ENCODE results near the gene VWDE. TPM values are rescaled to one million over a fixed set of nuclear protein-coding genes. Genes with fewer than 3 reads are reported as not detected.
"Not testable (repeated sequence)": the region's sequence is repeated elsewhere in the genome, so short reads cannot be mapped to it uniquely, and the experiment has no call there.

Gene VWDE
- total RNA-seq, 1 experiment from 2014 or later: not detected

DNA sequence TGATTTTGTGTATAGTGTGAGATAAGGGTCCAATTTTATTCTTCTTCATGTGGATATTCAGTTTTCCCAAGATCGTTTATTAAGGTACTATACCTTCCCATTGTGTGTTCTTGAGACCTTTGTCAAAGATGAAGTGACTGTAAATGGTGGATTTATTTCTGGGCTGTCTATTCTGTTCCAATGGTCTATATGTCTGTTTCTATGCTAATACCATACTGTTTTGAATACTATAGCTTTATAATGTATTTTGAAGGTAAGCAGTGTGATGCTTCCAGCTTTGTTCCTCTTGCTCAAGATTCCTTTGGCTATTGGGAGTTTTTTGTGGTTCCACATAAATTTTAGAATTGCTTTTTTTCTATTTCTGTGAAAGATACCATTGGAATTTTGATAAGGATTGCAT, 8.7 kb upstream of the VWDE start:
- Histone ChIP-seq H3K36me3 (no peaks in the 10 kb centered on the region), H3K4me3 (no peak overlapping the region), H3K27me3 (no peaks in the 10 kb centered on the region; the same call in 1 of the 2 replicates), H3K9me3 (no peaks in the 10 kb centered on the region)
- DNase-seq: no peak

DNA sequence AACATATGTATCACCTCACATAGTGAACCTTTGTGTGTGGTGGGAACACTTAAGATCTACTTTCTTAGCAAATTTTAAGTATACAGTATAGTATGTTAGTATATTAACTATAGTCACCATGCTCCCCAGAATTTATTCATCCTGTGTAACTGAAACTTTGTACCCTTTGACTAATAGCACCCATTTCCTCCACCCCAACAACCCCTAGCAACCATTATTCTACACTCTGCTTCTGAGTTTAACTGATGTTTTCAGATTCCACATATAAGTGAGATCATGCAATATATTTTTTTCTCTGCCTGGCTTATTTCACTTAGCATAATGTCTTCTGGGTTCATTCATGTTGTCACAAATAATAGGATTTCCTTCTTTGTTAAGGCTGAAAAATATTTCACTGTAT, 6.9 kb upstream of the VWDE start:
- Histone ChIP-seq H3K9me3 (no peaks in the 10 kb centered on the region), H3K36me3 (no peaks in the 10 kb centered on the region), H3K4me3 (no peak overlapping the region), H3K27me3 (no peaks in the 10 kb centered on the region)
- no peak for DNase-seq

DNA sequence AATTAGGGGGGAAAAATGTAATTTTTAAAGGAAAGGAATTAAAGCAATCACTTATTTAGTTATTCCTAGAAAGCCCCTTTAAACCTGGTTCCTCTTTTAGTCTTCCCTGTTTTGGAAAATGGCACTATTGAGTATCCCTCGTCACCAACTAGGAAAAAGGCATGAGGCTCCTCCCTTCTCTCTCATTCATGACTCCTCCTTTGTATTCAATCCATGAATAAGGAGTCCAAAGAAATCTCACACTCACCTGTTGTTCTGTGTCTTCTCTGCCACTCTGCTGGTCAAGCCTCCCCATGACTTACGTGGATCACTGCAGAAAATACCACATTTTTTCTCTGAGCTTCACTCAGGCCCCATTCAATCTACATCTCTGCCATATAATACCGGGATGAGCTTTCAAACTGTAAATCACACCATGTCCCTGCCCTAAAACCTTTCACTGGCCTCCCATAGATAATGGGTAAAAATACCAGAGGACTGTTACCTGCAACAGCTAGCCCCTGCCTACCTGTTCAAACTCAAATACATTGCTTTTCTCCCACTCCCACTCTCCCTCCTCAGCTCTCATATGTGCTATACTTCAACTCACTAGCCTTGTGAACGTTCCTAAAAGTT, 5.5 kb upstream of the VWDE start:
- Histone ChIP-seq H3K4me3 (no peak overlapping the region), H3K27me3 (peaks cover 2% of the 10 kb centered on the region), H3K9me3 (no peaks in the 10 kb centered on the region), H3K36me3 (no peaks in the 10 kb centered on the region)
- DNase-seq: no peak

DNA sequence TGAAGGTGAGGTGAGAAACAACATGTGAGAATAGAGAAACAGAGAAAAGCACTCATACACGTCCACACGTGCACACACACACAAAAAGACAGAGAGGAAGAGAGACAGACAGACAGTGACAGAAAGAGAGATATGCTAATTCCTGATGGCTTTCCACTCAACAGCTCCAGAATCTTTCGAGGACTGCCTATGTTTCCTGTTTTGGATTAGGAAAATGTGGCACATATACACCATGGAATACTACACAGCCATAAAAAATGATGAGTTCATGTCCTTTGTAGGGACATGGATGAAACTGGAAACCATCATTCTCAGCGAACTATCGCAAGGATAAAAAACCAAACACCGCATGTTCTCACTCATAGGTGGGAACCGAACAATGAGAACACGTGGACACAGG, 4.0 kb upstream of the VWDE start:
- H3K36me3 ChIP-seq, DNase-seq, H3K4me3 ChIP-seq, H3K9me3 ChIP-seq: not testable (repeated sequence)
- H3K27me3 ChIP-seq: peaks cover 18% of the 10 kb centered on the region

DNA sequence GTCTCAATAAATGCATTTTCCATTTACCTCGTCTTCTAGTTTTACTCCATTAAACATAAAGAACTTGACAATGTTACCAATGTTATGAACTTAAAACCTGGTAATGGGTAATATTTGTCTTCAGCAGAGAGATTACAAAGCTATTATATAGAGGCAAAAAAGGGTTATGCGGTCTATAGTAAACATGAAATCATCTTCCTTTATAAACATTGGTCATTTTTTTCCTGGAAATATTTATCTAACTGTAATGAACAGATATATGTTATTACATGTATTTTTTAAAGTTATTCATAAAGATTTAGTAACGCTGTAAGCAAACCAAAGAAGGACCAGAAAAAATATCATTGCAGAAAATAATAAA, 1.3 kb downstream of the VWDE start:
- no peak for DNase-seq
- no peaks in the 10 kb centered on the region for H3K36me3 ChIP-seq
- H3K9me3 ChIP-seq: peaks cover 3% of the 10 kb centered on the region; the same call in 1 of the 2 replicates
- H3K4me3 ChIP-seq: no peak overlapping the region
- H3K27me3 ChIP-seq: peaks cover 35% of the 10 kb centered on the region

DNA sequence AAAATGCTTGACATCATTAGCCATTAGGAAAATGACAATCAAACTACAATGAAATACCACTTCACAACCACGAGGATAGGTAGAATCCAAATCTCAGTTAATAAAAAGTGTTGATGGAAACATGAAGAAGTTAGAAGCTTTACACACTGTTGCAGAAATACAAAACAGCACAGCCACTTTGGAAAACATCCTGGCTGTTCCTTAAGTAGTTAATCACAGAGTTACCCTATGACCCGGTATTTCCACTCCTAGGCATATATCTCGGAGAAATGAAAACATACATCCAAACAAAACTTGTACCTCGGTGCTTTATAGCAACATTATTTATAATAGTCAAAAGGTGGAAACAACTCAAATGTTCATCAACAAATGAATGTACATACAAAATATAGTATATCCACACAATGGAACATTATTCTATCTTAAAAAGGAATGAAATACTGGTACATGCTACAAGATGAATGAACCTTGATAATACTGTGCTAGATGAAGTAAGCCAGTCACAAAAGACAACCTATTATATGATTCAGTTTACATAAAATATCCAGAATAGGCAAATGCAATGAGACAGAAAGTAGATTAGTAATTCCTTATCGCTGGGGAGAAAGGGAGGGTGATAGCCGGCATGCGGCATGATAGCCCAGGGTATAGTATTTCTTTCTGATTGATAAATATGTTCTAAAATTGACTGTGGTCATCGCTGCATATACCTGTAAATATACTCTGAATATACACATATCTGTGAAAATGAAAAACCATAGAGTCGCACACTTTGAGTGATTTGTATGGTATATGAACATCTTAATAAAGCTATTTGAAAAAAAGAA, 1.9 kb downstream of the VWDE start:
- H3K27me3 ChIP-seq: peaks cover 35% of the 10 kb centered on the region
- no peak for DNase-seq
- no peak overlapping the region for H3K4me3 ChIP-seq
- H3K9me3 ChIP-seq: peaks cover 3% of the 10 kb centered on the region; the same call in 1 of the 2 replicates
- no peaks in the 10 kb centered on the region for H3K36me3 ChIP-seq

DNA sequence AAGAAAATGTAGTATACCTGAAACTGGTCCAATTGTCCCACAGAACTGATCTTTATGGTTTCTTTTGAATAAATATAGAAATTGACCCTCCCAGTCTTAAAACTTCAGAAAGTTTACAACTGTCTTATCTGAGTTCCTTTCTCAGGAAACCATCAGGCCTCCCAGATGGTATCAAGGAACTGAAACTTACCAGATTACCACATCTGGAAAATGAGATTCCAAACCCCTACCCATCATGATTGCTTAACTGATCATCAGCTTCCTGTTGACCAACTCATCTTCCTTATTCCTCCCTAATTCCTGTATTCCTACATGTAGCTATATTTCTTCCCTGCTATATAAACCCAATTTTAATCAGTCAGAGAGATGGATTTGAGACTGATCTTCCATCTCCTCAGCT, 5.5 kb downstream of the VWDE start:
- H3K9me3 ChIP-seq: peaks cover 3% of the 10 kb centered on the region; the same call in 1 of the 2 replicates
- peaks cover 22% of the 10 kb centered on the region for H3K27me3 ChIP-seq
- no peak for DNase-seq
- no peaks in the 10 kb centered on the region for H3K36me3 ChIP-seq
- H3K4me3 ChIP-seq: no peak overlapping the region

DNA sequence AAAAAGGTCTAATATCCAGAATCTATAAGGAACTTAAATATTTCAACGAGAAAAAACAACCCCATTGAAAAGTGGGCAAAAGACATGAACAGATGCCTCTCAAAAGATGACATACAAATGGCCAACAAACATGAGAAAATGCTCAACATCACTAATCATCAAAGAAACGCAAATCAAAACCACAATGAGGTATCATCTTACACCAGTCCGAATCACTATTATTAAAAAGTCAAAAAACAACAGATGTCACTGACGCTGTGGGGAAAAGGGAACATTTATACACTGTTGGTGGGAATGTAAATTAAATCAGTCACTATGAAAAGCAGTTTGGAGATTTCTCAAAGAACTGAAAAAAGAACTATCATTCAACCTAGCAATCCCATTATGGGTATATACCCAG, 6.0 kb downstream of the VWDE start:
- Histone ChIP-seq H3K4me3 (no peak overlapping the region), H3K36me3 (no peaks in the 10 kb centered on the region), H3K27me3 (peaks cover 17% of the 10 kb centered on the region), H3K9me3 (peaks cover 3% of the 10 kb centered on the region; the same call in 1 of the 2 replicates)
- no peak for DNase-seq

DNA sequence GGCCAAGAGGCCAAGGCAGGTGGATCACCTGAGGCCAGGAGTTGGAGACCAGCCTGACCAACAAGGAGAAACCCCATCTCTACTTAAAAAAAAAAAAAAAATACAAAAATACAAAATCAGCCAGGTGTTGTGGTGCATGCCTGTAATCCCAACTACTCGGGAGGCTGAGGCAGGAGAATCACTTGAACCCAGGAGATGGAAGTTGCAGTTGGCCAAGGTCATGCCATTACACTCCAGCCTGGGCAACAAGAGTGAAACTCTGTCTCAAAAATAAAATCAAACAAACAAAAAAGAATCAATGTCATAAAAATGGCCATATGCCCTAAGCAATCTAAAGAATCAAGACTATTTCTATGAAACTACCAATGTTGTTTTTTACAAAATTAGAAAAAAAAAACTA, 7.0 kb downstream of the VWDE start:
- not testable (repeated sequence) for H3K36me3 ChIP-seq, H3K4me3 ChIP-seq, DNase-seq, H3K27me3 ChIP-seq, H3K9me3 ChIP-seq

DNA sequence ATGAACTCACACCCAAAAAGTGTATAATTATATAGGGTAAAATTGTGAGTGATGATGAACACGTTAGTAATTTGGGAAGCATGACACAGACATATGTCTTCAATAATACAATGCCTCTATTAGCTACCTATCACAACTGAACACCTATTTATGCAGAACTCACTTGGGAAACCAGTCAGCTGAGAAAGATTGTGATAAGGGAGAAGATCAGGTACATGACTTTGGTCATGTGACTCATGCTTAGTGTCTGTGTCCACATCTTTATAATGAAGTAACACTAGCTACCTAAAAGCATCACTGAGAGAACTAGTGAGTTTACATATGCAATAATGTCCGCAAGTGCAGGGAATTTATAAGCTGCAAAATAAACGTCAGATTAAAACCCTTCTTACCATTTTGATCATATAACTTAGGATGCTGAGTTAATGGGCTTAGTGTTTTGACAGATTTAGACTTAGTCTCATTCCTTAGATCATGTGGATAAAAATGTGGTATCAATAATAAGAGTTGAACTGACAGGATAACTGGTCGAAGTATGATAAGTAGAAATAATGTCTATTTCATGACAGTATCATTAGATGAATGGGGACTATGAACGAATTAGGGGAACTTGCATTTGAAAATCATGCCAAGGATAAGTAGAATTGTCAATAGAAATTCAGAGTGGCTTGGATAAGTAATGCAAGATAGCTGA, 11.6 kb downstream of the VWDE start:
- Histone ChIP-seq H3K27me3 (no peaks in the 10 kb centered on the region), H3K9me3 (no peaks in the 10 kb centered on the region), H3K4me3 (no peak overlapping the region), H3K36me3 (no peaks in the 10 kb centered on the region)
- DNase-seq: no peak

DNA sequence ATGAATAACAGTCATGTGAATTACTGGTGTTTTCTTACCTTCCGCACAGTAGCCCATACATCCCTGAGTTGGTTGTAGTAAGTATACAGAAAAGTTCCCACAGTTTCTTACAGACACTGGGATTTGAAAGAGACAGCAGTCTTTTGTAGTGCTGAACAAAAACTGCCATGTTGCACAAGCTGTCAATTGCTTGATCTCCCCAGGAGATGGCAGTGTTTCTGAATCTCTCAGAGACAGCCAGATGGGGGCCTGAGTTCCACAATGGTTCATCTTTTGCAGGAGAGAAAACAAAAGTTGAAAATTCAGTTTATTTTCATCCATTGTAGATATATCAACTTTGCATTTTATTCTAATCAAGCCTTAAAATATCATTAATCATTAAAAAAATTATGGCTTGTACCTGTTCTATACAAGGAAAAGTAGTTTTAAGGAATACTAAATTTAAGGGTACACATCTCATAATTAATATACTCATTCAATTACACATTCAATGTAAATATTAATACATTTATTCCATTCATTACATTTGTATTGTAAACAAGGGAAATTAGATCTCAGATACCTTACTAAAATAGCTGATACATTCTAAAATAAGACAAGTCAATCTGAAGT, 14.5 kb downstream of the VWDE start:
- no peaks in the 10 kb centered on the region for H3K27me3 ChIP-seq
- peak; percentile 6 for DNase-seq
- no peak overlapping the region for H3K4me3 ChIP-seq
- no peaks in the 10 kb centered on the region for H3K9me3 ChIP-seq
- H3K36me3 ChIP-seq: no peaks in the 10 kb centered on the region

DNA sequence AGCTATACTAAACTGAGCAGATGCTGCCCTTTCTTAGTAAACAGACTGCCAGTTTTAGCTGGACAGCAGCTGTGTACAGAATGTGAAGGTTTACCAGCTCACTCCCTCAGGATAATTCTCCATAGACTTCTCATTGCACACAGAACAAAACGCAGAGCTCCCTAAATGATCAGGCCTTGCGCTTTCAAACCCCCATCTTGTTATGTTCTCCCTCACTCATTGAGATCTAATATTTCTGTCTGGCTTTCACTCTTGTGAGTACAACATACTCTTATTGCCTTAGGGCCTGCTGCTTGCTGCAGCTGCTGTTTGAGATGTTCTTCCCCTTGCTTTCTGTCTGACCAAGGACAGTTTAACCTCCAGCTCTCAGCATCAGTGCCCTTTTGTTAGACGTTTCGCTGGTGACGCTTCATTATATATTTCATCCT, 17.3 kb downstream of the VWDE start:
- Histone ChIP-seq H3K9me3 (no peaks in the 10 kb centered on the region), H3K4me3 (no peak overlapping the region), H3K27me3 (peaks cover 4% of the 10 kb centered on the region; the same call in 1 of the 2 replicates), H3K36me3 (no peaks in the 10 kb centered on the region)
- no peak for DNase-seq

DNA sequence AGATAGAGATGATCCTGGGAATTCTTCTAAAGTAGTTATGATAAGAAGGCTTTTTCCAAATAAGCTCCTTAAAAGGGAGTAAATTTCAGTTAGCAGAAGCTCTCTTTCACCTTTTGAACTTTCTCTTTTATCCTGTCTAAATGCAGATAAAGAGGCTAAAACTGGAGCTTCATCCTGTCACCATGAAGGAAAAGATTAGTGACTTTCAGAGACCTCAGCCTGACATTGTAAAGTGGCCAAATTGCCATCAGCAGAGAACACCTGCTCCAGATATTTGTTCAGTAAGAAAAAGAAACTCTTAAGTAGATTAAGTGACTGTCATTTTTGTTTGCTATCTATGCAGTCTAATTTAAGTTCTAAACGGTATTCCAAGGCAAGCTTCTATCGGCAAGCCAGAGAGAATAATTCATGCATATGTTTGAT, 18.3 kb downstream of the VWDE start:
- H3K9me3 ChIP-seq: no peaks in the 10 kb centered on the region
- no peak overlapping the region for H3K4me3 ChIP-seq
- no peak for DNase-seq
- H3K36me3 ChIP-seq: no peaks in the 10 kb centered on the region
- peaks cover 8% of the 10 kb centered on the region; the same call in 1 of the 2 replicates for H3K27me3 ChIP-seq

DNA sequence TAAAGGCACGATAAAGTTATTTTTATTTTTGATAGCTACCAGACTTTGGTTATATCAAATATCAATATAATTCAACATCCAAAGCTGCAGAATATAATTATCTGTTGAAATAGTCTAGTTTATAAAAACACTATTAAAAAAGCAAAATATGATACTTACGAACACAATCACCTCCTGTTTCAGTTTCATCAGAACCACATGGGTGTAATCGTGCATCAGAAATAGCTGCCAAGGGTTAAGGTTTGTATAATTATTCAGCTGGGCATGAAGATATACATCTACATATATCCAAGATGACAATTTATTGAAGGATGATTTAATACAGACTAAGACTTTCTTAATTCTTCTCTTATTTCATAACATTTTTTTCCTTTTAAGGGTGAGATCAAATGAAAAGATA, 20.3 kb downstream of the VWDE start:
- DNase-seq: no peak
- Histone ChIP-seq H3K4me3 (no peak overlapping the region), H3K27me3 (peaks cover 8% of the 10 kb centered on the region; the same call in 1 of the 2 replicates), H3K9me3 (no peaks in the 10 kb centered on the region), H3K36me3 (no peaks in the 10 kb centered on the region)

DNA sequence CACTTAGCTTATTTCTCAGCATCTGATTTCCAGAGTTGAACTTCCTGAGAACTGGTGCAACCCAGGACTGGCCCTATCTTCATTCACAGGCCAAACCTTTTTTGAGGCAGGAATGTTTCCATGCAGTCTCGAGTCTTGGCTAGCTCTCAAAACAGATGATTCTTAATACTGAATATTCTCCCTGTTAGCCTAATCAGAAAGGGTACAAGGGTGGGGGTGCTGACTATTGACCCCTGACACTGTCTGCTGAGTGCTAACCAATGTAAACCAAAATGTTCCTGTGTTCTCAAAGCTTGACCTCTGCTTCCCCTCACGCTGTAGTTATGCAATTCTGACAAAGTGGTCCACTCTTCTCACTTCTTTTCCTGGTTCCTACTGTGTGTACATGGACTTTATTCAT, 25.3 kb downstream of the VWDE start:
- Histone ChIP-seq H3K4me3 (no peak overlapping the region), H3K36me3 (no peaks in the 10 kb centered on the region), H3K27me3 (0 out of 2 replicates have a peak, but pooled peaks cover 10% of the 10 kb centered on the region), H3K9me3 (no peaks in the 10 kb centered on the region)
- no peak for DNase-seq

DNA sequence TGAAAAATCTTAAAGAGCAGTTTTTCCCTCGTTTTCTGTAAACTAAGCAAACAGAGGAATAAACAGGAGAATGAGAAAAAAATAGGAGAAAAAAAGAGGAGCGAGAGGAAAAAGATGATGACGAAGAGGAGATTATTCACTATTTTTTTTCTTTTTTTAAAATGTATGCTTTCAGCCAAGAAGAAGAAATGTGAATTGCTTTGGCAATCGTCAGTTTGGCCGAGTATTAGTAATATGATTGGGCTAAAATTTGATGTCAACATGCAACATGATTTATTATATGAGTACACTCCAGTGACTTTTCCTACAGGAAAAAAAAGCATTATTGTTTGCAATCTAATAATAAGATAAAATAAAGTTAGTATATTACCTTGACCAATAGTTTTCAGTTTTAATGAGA, 26.3 kb downstream of the VWDE start:
- Histone ChIP-seq H3K4me3 (no peak overlapping the region), H3K27me3 (0 out of 2 replicates have a peak, but pooled peaks cover 10% of the 10 kb centered on the region), H3K9me3 (no peaks in the 10 kb centered on the region), H3K36me3 (no peaks in the 10 kb centered on the region)
- no peak for DNase-seq

Measured in MG63 (cell line).